Lung (tissue), 12 donors: ENCODE measurements around the gene CHM. TPM values are rescaled to one million over a fixed set of nuclear protein-coding genes. Genes with fewer than 3 reads are reported as not detected.

ENCODE experiments used
- ATAC-seq: fragments of 200-7000 bp; cut with Tn5 transposase; one replicate; pipeline ENCODE4 v1.9.1; 2020; ENCODE audit warnings: moderate number of reproducible peaks; ENCODE audit not compliant: insufficient read depth, low FRiP score
- DNase-seq, 3 donors: peaks; one replicate each; pipeline ENCODE4 v3.0.0-alpha.2; 2013 to 2017
- H3K27ac ChIP-seq, 2 donors: one replicate each; pipeline ENCODE4 v1.5.1; 2013; ENCODE audit warnings: mild to moderate bottlenecking in 2 of 2, moderate library complexity in 2 of 2, control low read depth in 1 of 2, inconsistent platforms in 1 of 2, low read depth in 1 of 2, low read length in 1 of 2
- H3K27me3 ChIP-seq, 3 donors: one replicate each; pipeline ENCODE4 v1.5.1; 2013; ENCODE audit warnings: low read length in 2 of 3; ENCODE audit not compliant: control insufficient read depth in 3 of 3, insufficient read depth in 3 of 3
- H3K36me3 ChIP-seq, 4 donors: one replicate each; pipeline ENCODE4 v1.5.1; 2013; ENCODE audit warnings: low read length in 4 of 4, mild to moderate bottlenecking in 1 of 4, moderate library complexity in 1 of 4; ENCODE audit not compliant: control insufficient read depth in 4 of 4, insufficient read depth in 4 of 4
- H3K4me1 ChIP-seq, 5 donors: one replicate each; pipeline ENCODE4 v1.5.1; 2013; ENCODE audit warnings: low read length in 5 of 5, mild to moderate bottlenecking in 2 of 5, moderate library complexity in 1 of 5; ENCODE audit not compliant: control insufficient read depth in 5 of 5, insufficient read depth in 5 of 5
- H3K4me3 ChIP-seq: one replicate; pipeline ENCODE4 v1.5.1; 2013; ENCODE audit warnings: mild to moderate bottlenecking, control low read depth, moderate library complexity
- H3K9ac ChIP-seq, 2 donors: one replicate each; pipeline ENCODE4 v1.5.1; 2013; ENCODE audit warnings: low read length in 2 of 2, control low read depth in 1 of 2; ENCODE audit not compliant: insufficient read depth in 1 of 2
- H3K9me3 ChIP-seq, 4 donors: one replicate each; pipeline ENCODE4 v1.5.1; 2013; ENCODE audit warnings: low read length in 3 of 4, mild to moderate bottlenecking in 1 of 4, moderate library complexity in 1 of 4; ENCODE audit not compliant: control insufficient read depth in 4 of 4, insufficient read depth in 3 of 4
- WGBS, 2 donors: extraction: QIAGEN DNeasy Blood & Tissue Kit; methylation state at CpG; one replicate each; pipeline ENCODE4 v1.1.7; 2013; 5-methylcytosine and 5-hydroxymethylcytosine counted together
- polyA plus RNA-seq, 2 donors: library from polyadenylated mRNA; stranded (reverse); fragments of 200-250 nt; gene quantifications; one replicate each; pipeline ENCODE4 v1.2.1, GENCODE V29; 2013
- total RNA-seq, 2 donors: library from RNA; depleted of rRNA in 1 of 2; stranded (reverse); fragments of >200 nt in 1 of 2; gene quantifications; one replicate each; pipeline ENCODE4 v1.2.1, GENCODE V29; 2014 to 2021
- TF ChIP-seq, protein P1 (sequence below): IDR thresholded peaks from 2 replicates; pipeline ENCODE4 v1.5.1; 2012; ENCODE audit warnings: mild to moderate bottlenecking; ENCODE audit errors: control extremely low read depth, extremely low read depth
- donor health status: control.
- donor health status: control.
- donor health status: Bipolar disorder and iron deficiency.
- donor health status: healthy.
- donor health status: DM: yes; HTN: yes; CAD: no.

The CHM gene
- total and polyA plus RNA-seq, 4 donors = 9.2 to 44.8 (median 12.0) TPM

DNA sequence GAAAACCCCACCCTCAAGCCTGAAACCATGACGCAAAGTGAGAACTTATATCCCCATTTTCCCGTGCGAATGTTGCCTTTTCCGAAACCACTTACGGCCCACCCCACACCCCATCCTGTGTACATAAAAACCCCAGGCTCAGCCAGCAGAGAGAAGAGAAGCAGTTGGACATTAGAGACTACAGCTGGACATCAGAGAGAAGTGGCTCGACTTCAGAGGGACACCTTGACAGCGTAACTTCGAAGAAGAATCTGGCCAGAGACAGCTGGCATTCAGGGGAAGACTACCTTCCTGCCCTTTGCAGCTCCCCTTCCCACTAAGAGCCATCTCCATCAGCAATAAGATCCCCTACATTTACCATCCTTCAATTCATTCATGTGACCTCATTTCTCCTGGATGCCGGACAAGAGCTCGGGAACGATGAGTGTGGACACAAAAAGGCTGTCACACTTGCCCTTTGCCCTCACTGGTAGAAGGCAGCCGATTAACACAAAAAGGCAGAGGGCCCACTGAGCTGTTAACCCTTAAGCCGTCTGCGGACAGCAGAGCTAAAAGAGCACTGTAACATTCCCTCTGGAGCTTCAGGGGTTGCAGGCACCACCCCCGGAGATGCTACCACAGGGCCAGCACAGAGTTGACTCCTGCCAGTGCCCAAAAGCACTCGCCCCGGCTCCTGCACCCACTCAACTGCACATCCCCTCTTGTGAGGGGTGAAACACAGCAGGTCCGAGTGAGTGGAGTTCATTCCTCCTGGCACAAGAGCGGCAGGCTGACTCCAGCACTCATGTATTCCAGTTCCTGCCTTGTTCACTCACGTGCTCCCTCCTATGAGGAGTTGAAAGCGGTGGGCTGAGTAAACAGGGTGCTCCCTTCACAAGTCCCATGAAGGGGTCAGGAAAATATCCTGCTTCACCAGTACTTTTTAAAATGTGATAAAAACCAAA lies 7.5 kb downstream of the CHM start:
- TF ChIP-seq, protein P1, sequence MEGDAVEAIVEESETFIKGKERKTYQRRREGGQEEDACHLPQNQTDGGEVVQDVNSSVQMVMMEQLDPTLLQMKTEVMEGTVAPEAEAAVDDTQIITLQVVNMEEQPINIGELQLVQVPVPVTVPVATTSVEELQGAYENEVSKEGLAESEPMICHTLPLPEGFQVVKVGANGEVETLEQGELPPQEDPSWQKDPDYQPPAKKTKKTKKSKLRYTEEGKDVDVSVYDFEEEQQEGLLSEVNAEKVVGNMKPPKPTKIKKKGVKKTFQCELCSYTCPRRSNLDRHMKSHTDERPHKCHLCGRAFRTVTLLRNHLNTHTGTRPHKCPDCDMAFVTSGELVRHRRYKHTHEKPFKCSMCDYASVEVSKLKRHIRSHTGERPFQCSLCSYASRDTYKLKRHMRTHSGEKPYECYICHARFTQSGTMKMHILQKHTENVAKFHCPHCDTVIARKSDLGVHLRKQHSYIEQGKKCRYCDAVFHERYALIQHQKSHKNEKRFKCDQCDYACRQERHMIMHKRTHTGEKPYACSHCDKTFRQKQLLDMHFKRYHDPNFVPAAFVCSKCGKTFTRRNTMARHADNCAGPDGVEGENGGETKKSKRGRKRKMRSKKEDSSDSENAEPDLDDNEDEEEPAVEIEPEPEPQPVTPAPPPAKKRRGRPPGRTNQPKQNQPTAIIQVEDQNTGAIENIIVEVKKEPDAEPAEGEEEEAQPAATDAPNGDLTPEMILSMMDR = no peak
- Histone ChIP-seq H3K27ac (no peak overlapping the region), H3K36me3 (no peaks in the 10 kb centered on the region), H3K9ac (no peak overlapping the region), H3K4me1 (peaks cover 0 to 2% (median 0%) of the 10 kb centered on the region in 5 donors), H3K9me3 (no peaks in the 10 kb centered on the region), H3K27me3 (no peaks in the 10 kb centered on the region), H3K4me3 (no peak overlapping the region)
- DNase-seq (no peak), ATAC-seq (no peak)
- WGBS, 2 donors = 80 to 93% methylated on average over 21 of the region's 21 CpGs

DNA sequence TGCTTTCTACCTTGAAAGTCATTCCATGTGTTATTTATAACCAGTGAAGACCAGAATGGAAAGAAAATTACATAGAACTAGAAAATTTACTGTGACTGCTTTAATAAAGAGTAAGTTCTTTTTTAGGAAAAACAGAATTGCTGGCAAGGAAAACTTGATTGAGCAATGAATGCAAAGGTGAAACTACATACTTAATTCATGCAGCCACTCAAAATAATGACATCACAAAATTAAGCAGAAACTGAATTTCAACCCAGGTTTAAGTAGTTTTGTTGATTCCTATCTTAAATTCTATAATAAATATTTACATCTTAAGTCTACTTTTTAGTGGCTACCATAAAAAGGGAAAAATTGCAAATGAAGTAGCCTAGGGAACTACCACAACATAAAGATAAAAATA lies 14.0 kb downstream of the CHM start:
- H3K36me3 ChIP-seq = no peaks in the 10 kb centered on the region
- no peaks in the 10 kb centered on the region for H3K9me3 ChIP-seq
- H3K27ac ChIP-seq = no peak overlapping the region
- H3K9ac ChIP-seq = no peak overlapping the region
- no peak overlapping the region for H3K4me3 ChIP-seq
- TF ChIP-seq, protein P1 = no peak
- H3K27me3 ChIP-seq = no peaks in the 10 kb centered on the region
- no peak for ATAC-seq
- no peaks in the 10 kb centered on the region for H3K4me1 ChIP-seq
- no peak for DNase-seq

DNA sequence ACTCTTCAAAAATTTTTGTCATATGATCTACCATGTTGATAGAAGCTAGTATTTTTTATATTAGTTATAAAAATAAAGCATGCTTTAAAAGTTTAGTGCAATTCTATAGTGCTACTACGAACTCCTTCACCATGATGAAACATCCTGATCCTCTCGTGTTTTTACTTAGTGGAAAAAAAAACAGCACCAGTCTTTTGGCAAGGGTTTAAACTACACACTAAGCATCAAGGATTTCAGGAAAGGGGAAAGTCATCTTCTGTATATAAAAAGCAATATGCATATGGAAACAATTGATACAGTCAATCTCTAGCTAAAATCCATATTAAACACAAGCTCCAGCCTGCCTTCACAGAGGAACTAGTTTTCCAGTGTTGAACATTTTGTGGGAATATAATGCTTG lies 18.7 kb downstream of the CHM start:
- DNase-seq = no peak
- H3K4me1 ChIP-seq = no peaks in the 10 kb centered on the region
- H3K27ac ChIP-seq = no peak overlapping the region
- no peak overlapping the region for H3K9ac ChIP-seq
- TF ChIP-seq, protein P1 = no peak
- 23 to 39% methylated on average over 2 of the region's 2 CpGs for WGBS, 2 donors
- ATAC-seq = no peak
- H3K27me3 ChIP-seq = peaks cover 0 to 2% (median 0%) of the 10 kb centered on the region in 3 donors
- H3K9me3 ChIP-seq = no peaks in the 10 kb centered on the region
- H3K4me3 ChIP-seq = no peak overlapping the region
- H3K36me3 ChIP-seq = peaks cover 0 to 2% (median under 1%) of the 10 kb centered on the region in 4 donors
